K562 (cell line): ENCODE measurements around the gene NXPH4. TPM values are rescaled to one million over a fixed set of nuclear protein-coding genes. Genes with fewer than 3 reads are reported as not detected.

ENCODE experiments used
- ATAC-seq: fragments of 200-7000 bp; cut with Tn5 transposase; 3 replicates; pipeline ENCODE4 v1.9.1; 2020; ENCODE audit warnings: moderate library complexity
- BruUV-seq: library from RNA; stranded (reverse); fragments of 400-500 nt; replicated peaks from 2 replicates; lab custom pipeline; 2021; lab: Mats Ljungman, UMichigan
- CTCF ChIA-PET: fragments of 300-600 bp; formaldehyde crosslinking; extraction: SDS; loops from one replicate; lab custom pipeline; 2021; ENCODE audit warnings: low intra/inter-chr PET ratio; lab: Yijun Ruan, JAX
- POLR2A ChIA-PET: fragments of 300-600, 350-650 bp; sonication (Branson Sonifier 250); formaldehyde crosslinking; extraction: SDS; loops from one replicate; lab custom pipeline; 2021; ENCODE audit warnings: antibody characterized with exemption, inconsistent platforms; lab: Yijun Ruan, JAX
- DNase-seq, 4 experiments: peaks; one replicate each; pipeline versions ENCODE4 v3.0.0 to v3.0.0-alpha.2; 2011 to 2018; ENCODE audit warnings: low spot score in 3 of 4, mixed read lengths in 3 of 4; ENCODE audit errors: extremely low read depth in 1 of 4
- FAIRE-seq: peaks from 2 replicates; lab custom pipeline; 2011; peaks lifted over from hg19 to GRCh38; lab: Jason Lieb, UNC
- H2AFZ ChIP-seq: 2 replicates; pipeline ENCODE4 v1.6.0; 2011; ENCODE audit warnings: low read depth, low read length, control low read depth, inconsistent platforms
- H3K27ac ChIP-seq: fragments of 200-600 bp; 3 replicates; pipeline ENCODE4 v1.8.0; 2011; ENCODE audit warnings: low read depth, mild to moderate bottlenecking, control low read depth, inconsistent platforms, low read length, moderate library complexity, mixed read lengths; ENCODE audit errors: extremely low read depth
- H3K27me3 ChIP-seq, 2 experiments: fragments of 300-600 bp in 1 of 2; 2 replicates in 1 of 2; 3 replicates in 1 of 2; pipeline versions ENCODE4 v1.6.0 to v1.8.0; 2011; ENCODE audit warnings: inconsistent platforms in 2 of 2, low read length in 2 of 2, mild to moderate bottlenecking in 1 of 2, mixed read lengths in 1 of 2, moderate library complexity in 1 of 2; ENCODE audit not compliant: control insufficient read depth in 2 of 2, insufficient read depth in 2 of 2
- H3K36me3 ChIP-seq: fragments of 300-600 bp; 3 replicates; pipeline ENCODE4 v1.8.0; 2011; ENCODE audit warnings: mild to moderate bottlenecking, low read length, inconsistent platforms; ENCODE audit not compliant: control insufficient read depth, insufficient read depth
- H3K4me1 ChIP-seq, 2 experiments: fragments of 200-600 bp in 1 of 2; replicated peaks in 1 of 2; 2 replicates in 1 of 2; 3 replicates in 1 of 2; pipeline versions ENCODE4 v1.5.1 to v1.8.0; 2011; ENCODE audit warnings: inconsistent platforms in 2 of 2, low read length in 2 of 2, mild to moderate bottlenecking in 1 of 2, mixed read lengths in 1 of 2, moderate library complexity in 1 of 2; ENCODE audit not compliant: control insufficient read depth in 2 of 2, insufficient read depth in 2 of 2
- H3K4me2 ChIP-seq: 2 replicates; pipeline ENCODE4 v1.6.1; 2011; ENCODE audit warnings: low read length, control low read depth, inconsistent platforms, mixed read lengths; ENCODE audit not compliant: insufficient read depth
- H3K4me3 ChIP-seq: fragments of 200-600 bp; sonication (generic), shearing (Covaris generic); 2 replicates; pipeline ENCODE4 v1.5.1; 2016; ENCODE audit warnings: control low read depth, inconsistent platforms
- H3K79me2 ChIP-seq: fragments of 200-600 bp; 3 replicates; pipeline ENCODE4 v1.8.0; 2011; ENCODE audit warnings: low read length, inconsistent platforms; ENCODE audit not compliant: control insufficient read depth, insufficient read depth
- H3K9ac ChIP-seq, 2 experiments: 2 replicates each; pipeline versions ENCODE4 v1.6.0 to v1.6.1; 2011; ENCODE audit warnings: low read depth in 2 of 2, low read length in 2 of 2, control low read depth in 1 of 2, inconsistent platforms in 1 of 2, mild to moderate bottlenecking in 1 of 2, mixed read lengths in 1 of 2; ENCODE audit not compliant: insufficient read depth in 1 of 2
- H3K9me1 ChIP-seq: one replicate; pipeline ENCODE4 v1.6.0; 2011; ENCODE audit warnings: inconsistent platforms, mild to moderate bottlenecking, low read length, moderate library complexity; ENCODE audit not compliant: control insufficient read depth, insufficient read depth
- H3K9me3 ChIP-seq: replicated peaks from 2 replicates; pipeline ENCODE4 v1.5.1; 2011; ENCODE audit warnings: low read depth, low read length, inconsistent platforms; ENCODE audit not compliant: control insufficient read depth, insufficient read depth
- H4K20me1 ChIP-seq: replicated peaks from 2 replicates; pipeline ENCODE4 v1.6.1; 2011; ENCODE audit warnings: low read length, inconsistent platforms, mixed read lengths; ENCODE audit not compliant: control insufficient read depth, insufficient read depth
- CEBPB ChIP-seq: fragments of 450-650 bp; IDR thresholded peaks from 2 replicates; pipeline ENCODE4 v1.6.1; 2016; ENCODE audit warnings: missing genetic modification characterization, missing compliant biosample characterization
- FOSL1 ChIP-seq: fragments of 200-800 bp; sonication (Bioruptor generic); conservative IDR thresholded peaks from 2 replicates; pipeline ENCODE4 v1.6.1; 2016; ENCODE audit warnings: missing genetic modification characterization, missing compliant biosample characterization
- HIVEP1 ChIP-seq: fragments of 250-450 bp; sonication (Bioruptor Pico); IDR thresholded peaks from 2 replicates; pipeline ENCODE4 v1.4.0; 2020; ENCODE audit warnings: mild to moderate bottlenecking
- NCOR1 ChIP-seq: fragments of 450-650 bp; IDR thresholded peaks from 2 replicates; pipeline ENCODE4 v1.6.1; 2016; ENCODE audit warnings: mild to moderate bottlenecking, moderate library complexity
- SIX5 ChIP-seq, 2 experiments: IDR thresholded peaks; 2 replicates each; pipeline ENCODE4 v1.6.1; 2011; ENCODE audit warnings: low read length in 2 of 2, borderline replicate concordance in 1 of 2, low read depth in 1 of 2, mild to moderate bottlenecking in 1 of 2, moderate library complexity in 1 of 2; ENCODE audit not compliant: insufficient read depth in 1 of 2
- SNIP1 ChIP-seq: fragments of 450-650 bp; IDR thresholded peaks from 2 replicates; pipeline ENCODE4 v1.7.1; 2017; ENCODE audit warnings: low read depth, mild to moderate bottlenecking
- ZKSCAN8 ChIP-seq: fragments of 200-800 bp; sonication (Bioruptor generic); IDR thresholded peaks from 2 replicates; pipeline ENCODE4 v1.6.1; 2016; ENCODE audit warnings: missing genetic modification characterization, missing compliant biosample characterization
- ZNF384 ChIP-seq: IDR thresholded peaks from 2 replicates; pipeline ENCODE4 v1.6.1; 2012; ENCODE audit warnings: low read depth, low read length, improper control_type of control experiment
- WGBS: fragments of 100-300 bp; shearing (Covaris generic); methylation state at CpG from one replicate; pipeline ENCODE4 v1.1.6; 2016; ENCODE audit warnings: low coverage, mixed read lengths; ENCODE audit not compliant: insufficient coverage; ENCODE audit errors: missing lambda C conversion rate; 5-methylcytosine and 5-hydroxymethylcytosine counted together
- in situ Hi-C: fragments of 300-500 bp; cut with MboI; formaldehyde crosslinking; loops from 4 replicates; pipeline ENCODE4 v1.15.0; 2018; ENCODE audit warnings: inconsistent platforms, mixed read lengths
- intact Hi-C: fragments of 100-400 bp; cut with micrococcal nuclease; formaldehyde crosslinking; loops from 2 replicates; pipeline ENCODE4 v1.14.2; 2022
- polyA plus RNA-seq, 8 experiments: library from polyadenylated mRNA; depleted of rRNA in 4 of 8; stranded (reverse) in 5 of 8; unstranded in 3 of 8; fragments of >200 nt; fragmentation: Nextera tagmentation in 2 of 8; fragmentation: Illumina TruSeq in 1 of 8; extraction: Ambion mirVana in 2 of 8; extraction: Trizol in 1 of 8; gene quantifications; 2 replicates each; pipeline versions ENCODE4 v1.2.1 to v1.2.3, GENCODE V29; 2011 to 2014; ENCODE audit warnings: inconsistent platforms in 1 of 8, missing spikeins in 1 of 8
- total RNA-seq, 7 experiments: library from RNA; depleted of rRNA in 6 of 7; stranded (reverse); fragments of >200 nt in 6 of 7; fragmentation: Illumina TruSeq in 2 of 7; extraction: Trizol in 2 of 7; gene quantifications; 2 replicates each; pipeline versions ENCODE4 v1.2.1 to v1.2.3, GENCODE V29; 2011 to 2021; ENCODE audit warnings: low replicate concordance in 1 of 7
- TF ChIP-seq, protein P1 (sequence below): fragments of 250-450 bp; sonication (Bioruptor Pico); IDR thresholded peaks from 2 replicates; pipeline ENCODE4 v1.5.0; 2021
- TF ChIP-seq, protein P2 (sequence below): fragments of 200-800 bp; sonication (Bioruptor generic); IDR thresholded peaks from 2 replicates; pipeline ENCODE4 v1.6.1; 2017; ENCODE audit warnings: missing genetic modification characterization, missing compliant biosample characterization
- TF ChIP-seq, protein P3 (sequence below), 3 experiments: IDR thresholded peaks in 2 of 3; conservative IDR thresholded peaks in 1 of 3; 2 replicates each; pipeline ENCODE4 v1.5.1; 2011 to 2012; ENCODE audit warnings: low read length in 3 of 3, mild to moderate bottlenecking in 3 of 3, control low read depth in 2 of 3, improper control_type of control experiment in 1 of 3, inconsistent platforms in 1 of 3, low read depth in 1 of 3, mixed read lengths in 1 of 3, moderate library complexity in 1 of 3; ENCODE audit not compliant: insufficient read depth in 2 of 3
- TF ChIP-seq, protein P4 (sequence below), 2 experiments: fragments of 450-650 bp; IDR thresholded peaks; 2 replicates each; pipeline ENCODE4 v1.6.1; 2018; ENCODE audit warnings: mild to moderate bottlenecking in 2 of 2, low read depth in 1 of 2; ENCODE audit not compliant: partially characterized antibody in 2 of 2

The NXPH4 gene
- total and polyA plus RNA-seq, 9 of the 15 experiments (the other 6 are each of a cell fraction or from before 2014, with no cell fraction given) = 0.49 to 2.7 (median 1.1) TPM; not detected in 4

DNA sequence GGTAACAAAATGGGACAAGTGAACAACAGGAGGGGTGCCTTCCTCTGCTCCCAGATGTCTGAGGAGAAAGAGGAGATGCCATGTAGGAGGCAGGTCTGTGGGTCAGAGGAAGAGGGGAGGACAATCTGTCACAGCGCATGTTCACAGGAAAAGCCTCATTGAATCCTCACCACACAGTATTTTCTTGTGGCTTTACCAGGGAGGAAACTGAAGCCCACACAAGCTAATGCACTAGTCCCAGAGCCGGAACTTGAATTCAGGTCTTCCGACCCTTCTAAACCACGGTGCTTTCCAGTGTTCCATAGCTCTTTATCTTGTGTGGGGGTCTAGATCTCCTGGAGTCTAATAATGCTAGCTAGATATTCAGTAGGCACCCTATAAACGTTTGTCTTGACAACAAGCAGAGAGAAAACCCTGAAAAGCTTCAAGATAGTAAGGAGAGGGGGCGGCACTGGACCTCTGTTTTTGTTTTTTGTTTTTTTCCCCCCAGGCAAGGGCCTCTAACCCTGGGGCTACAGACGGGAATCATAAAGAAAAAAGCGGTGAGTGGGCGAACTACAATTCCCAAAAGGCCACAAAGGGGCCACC lies 12.5 kb downstream of the NXPH4 start:
- ChIA-PET CTCF (interaction anchor here (0.7 to 0.9 kb wide), 2 partner anchors 14 to 16 kb away, joined by 3 read pairs; no protein-coding TSS in a partner anchor), POLR2A (interaction anchor here (0.5 to 2.3 kb wide), 14 partner anchors 10 to 291 kb away, joined by 3 to 33 read pairs (median 4); partner anchors contain the start of genes DDIT3, GLI1, NEMP1 and NXPH4)
- Histone ChIP-seq H3K4me1 (peaks cover 39 to 64% of the 10 kb centered on the region in 2 experiments), H3K9me3 (no peaks in the 10 kb centered on the region), H3K4me3 (peak overlapping the region; percentile 64), H2AFZ (peak overlapping the region; percentile 97), H3K9ac (peak overlapping the region; percentile 92 to 96), H3K36me3 (peaks cover 36% of the 10 kb centered on the region; the same call in 2 of the 3 replicates), H3K4me2 (peak overlapping the region; percentile 97), H3K79me2 (peaks cover 28% of the 10 kb centered on the region), H4K20me1 (peaks cover 12% of the 10 kb centered on the region), H3K9me1 (peaks cover 7% of the 10 kb centered on the region), H3K27me3 (no peaks in the 10 kb centered on the region), H3K27ac (peak overlapping the region; percentile 82)
- FAIRE-seq = no peak
- ATAC-seq = no peak; the same call in 2 of the 3 replicates
- no peak for DNase-seq
- in situ Hi-C loops (no loop called here), intact Hi-C loops (no loop called here)
- BruUV-seq = TSS peak; percentile 89
- 11% methylated on average over 7 of the region's 9 CpGs for WGBS
- TF ChIP-seq NCOR1 (no peak), FOSL1 (0 out of 2 replicates have a peak, but pooled peaks have one; percentile 9), ZKSCAN8 (peak; percentile 95), ZNF384 (peak; percentile 44; the same call in 1 of the 2 replicates), SIX5 (IDR thresholded peaks at IDR 0.05; ENCODE audit: borderline replicate concordance in 1 of 2, insufficient read depth in 1 of 2, low read depth in 1 of 2, low read length in 2 of 2) (peak; percentile 62 to 73; a peak in 2 of 4 replicates), CEBPB (no peak), SNIP1 (no peak), HIVEP1 (CRISPR knock-in tag) (no peak)
- TF ChIP-seq, protein P1, sequence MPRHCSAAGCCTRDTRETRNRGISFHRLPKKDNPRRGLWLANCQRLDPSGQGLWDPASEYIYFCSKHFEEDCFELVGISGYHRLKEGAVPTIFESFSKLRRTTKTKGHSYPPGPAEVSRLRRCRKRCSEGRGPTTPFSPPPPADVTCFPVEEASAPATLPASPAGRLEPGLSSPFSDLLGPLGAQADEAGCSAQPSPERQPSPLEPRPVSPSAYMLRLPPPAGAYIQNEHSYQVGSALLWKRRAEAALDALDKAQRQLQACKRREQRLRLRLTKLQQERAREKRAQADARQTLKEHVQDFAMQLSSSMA = no peak
- TF ChIP-seq, protein P2, sequence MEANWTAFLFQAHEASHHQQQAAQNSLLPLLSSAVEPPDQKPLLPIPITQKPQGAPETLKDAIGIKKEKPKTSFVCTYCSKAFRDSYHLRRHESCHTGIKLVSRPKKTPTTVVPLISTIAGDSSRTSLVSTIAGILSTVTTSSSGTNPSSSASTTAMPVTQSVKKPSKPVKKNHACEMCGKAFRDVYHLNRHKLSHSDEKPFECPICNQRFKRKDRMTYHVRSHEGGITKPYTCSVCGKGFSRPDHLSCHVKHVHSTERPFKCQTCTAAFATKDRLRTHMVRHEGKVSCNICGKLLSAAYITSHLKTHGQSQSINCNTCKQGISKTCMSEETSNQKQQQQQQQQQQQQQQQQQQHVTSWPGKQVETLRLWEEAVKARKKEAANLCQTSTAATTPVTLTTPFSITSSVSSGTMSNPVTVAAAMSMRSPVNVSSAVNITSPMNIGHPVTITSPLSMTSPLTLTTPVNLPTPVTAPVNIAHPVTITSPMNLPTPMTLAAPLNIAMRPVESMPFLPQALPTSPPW = peak; percentile 30
- TF ChIP-seq, protein P3, sequence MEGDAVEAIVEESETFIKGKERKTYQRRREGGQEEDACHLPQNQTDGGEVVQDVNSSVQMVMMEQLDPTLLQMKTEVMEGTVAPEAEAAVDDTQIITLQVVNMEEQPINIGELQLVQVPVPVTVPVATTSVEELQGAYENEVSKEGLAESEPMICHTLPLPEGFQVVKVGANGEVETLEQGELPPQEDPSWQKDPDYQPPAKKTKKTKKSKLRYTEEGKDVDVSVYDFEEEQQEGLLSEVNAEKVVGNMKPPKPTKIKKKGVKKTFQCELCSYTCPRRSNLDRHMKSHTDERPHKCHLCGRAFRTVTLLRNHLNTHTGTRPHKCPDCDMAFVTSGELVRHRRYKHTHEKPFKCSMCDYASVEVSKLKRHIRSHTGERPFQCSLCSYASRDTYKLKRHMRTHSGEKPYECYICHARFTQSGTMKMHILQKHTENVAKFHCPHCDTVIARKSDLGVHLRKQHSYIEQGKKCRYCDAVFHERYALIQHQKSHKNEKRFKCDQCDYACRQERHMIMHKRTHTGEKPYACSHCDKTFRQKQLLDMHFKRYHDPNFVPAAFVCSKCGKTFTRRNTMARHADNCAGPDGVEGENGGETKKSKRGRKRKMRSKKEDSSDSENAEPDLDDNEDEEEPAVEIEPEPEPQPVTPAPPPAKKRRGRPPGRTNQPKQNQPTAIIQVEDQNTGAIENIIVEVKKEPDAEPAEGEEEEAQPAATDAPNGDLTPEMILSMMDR (IDR thresholded peaks at IDR 0.05 in 2 of 3, conservative IDR thresholded peaks at IDR 0.05 in 1 of 3; ENCODE audit: insufficient read depth in 2 of 3, low read depth in 1 of 3, low read length in 3 of 3) = peak in 1 of 3 experiments; percentile 7; a peak in 1 of 6 replicates
- TF ChIP-seq, protein P4, sequence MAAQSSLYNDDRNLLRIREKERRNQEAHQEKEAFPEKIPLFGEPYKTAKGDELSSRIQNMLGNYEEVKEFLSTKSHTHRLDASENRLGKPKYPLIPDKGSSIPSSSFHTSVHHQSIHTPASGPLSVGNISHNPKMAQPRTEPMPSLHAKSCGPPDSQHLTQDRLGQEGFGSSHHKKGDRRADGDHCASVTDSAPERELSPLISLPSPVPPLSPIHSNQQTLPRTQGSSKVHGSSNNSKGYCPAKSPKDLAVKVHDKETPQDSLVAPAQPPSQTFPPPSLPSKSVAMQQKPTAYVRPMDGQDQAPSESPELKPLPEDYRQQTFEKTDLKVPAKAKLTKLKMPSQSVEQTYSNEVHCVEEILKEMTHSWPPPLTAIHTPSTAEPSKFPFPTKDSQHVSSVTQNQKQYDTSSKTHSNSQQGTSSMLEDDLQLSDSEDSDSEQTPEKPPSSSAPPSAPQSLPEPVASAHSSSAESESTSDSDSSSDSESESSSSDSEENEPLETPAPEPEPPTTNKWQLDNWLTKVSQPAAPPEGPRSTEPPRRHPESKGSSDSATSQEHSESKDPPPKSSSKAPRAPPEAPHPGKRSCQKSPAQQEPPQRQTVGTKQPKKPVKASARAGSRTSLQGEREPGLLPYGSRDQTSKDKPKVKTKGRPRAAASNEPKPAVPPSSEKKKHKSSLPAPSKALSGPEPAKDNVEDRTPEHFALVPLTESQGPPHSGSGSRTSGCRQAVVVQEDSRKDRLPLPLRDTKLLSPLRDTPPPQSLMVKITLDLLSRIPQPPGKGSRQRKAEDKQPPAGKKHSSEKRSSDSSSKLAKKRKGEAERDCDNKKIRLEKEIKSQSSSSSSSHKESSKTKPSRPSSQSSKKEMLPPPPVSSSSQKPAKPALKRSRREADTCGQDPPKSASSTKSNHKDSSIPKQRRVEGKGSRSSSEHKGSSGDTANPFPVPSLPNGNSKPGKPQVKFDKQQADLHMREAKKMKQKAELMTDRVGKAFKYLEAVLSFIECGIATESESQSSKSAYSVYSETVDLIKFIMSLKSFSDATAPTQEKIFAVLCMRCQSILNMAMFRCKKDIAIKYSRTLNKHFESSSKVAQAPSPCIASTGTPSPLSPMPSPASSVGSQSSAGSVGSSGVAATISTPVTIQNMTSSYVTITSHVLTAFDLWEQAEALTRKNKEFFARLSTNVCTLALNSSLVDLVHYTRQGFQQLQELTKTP (IDR thresholded peaks at IDR 0.05; ENCODE audit: low read depth in 1 of 2, partially characterized antibody in 2 of 2) = peak in 1 of 2 experiments; percentile 41
